Gastroesophageal sphincter (tissue), 4 donors: Measurements from ENCODE around the gene RARRES2. TPM values are rescaled to one million over a fixed set of nuclear protein-coding genes. Genes with fewer than 3 reads are reported as not detected.

ENCODE experiments used
- ATAC-seq: fragments of 150-250 bp; one replicate; pipeline ENCODE4 v1.9.1; 2016; ENCODE audit warnings: mild to moderate bottlenecking, moderate library complexity
- H3K27ac ChIP-seq, 4 donors: fragments of 200-600 bp; sonication (generic) in 3 of 4; 1 replicate in 3 of 4; 2 replicates in 1 of 4; pipeline ENCODE4 v1.5.1; 2016 to 2019
- H3K27me3 ChIP-seq: fragments of 200-600 bp; sonication (generic); one replicate; pipeline ENCODE4 v1.5.1; 2019
- H3K36me3 ChIP-seq, 2 donors: fragments of 200-600 bp; sonication (generic); one replicate each; pipeline ENCODE4 v1.5.1; 2019; ENCODE audit warnings: control low read depth in 1 of 2
- H3K4me1 ChIP-seq, 3 donors: fragments of 200-600 bp; sonication (generic); 1 replicate in 2 of 3; 2 replicates in 1 of 3; pipeline ENCODE4 v1.5.1; 2016 to 2019; ENCODE audit warnings: control low read depth in 2 of 3
- H3K4me3 ChIP-seq, 2 donors: fragments of 200-600 bp; sonication (generic); one replicate each; pipeline ENCODE4 v1.5.1; 2019; ENCODE audit warnings: mild to moderate bottlenecking in 1 of 2, moderate library complexity in 1 of 2
- H3K9me3 ChIP-seq, 3 donors: fragments of 200-600 bp; sonication (generic); one replicate each; pipeline ENCODE4 v1.5.1; 2017 to 2019; ENCODE audit warnings: control low read depth in 2 of 3
- EP300 ChIP-seq: sonication (generic); formaldehyde crosslinking; IDR thresholded peaks from one replicate; pipeline ENCODE4 v1.6.1; 2017; ENCODE audit warnings: antibody characterized with exemption, mild to moderate bottlenecking
- POLR2A ChIP-seq, 2 donors: fragments of 450-650 bp; IDR thresholded peaks; one replicate each; pipeline ENCODE4 v1.6.1; 2017; ENCODE audit warnings: antibody characterized with exemption in 2 of 2, mild to moderate bottlenecking in 2 of 2, moderate library complexity in 1 of 2
- POLR2AphosphoS5 ChIP-seq: sonication (generic); formaldehyde crosslinking; IDR thresholded peaks from one replicate; pipeline ENCODE4 v1.6.1; 2017; ENCODE audit warnings: antibody characterized with exemption
- whole genome bisulfite sequencing, 2 donors: methylation state at CpG; one replicate each; pipeline ENCODE4 v1.1.5; 2018; ENCODE audit warnings: low coverage in 1 of 2; 5-methylcytosine and 5-hydroxymethylcytosine counted together
- total RNA-seq, 4 donors: library from RNA; depleted of rRNA; stranded (reverse); fragments of >200 nt; gene quantifications; one replicate each; pipeline ENCODE4 v1.1.0, GENCODE V29; 2016
- TF ChIP-seq, protein P1 (sequence below), 4 experiments: fragments of 200-600 bp in 2 of 4; fragments of 450-650 bp in 2 of 4; sonication (generic) in 1 of 4; IDR thresholded peaks; one replicate each; pipeline ENCODE4 v1.5.1; 2017 to 2019; ENCODE audit warnings: antibody characterized with exemption in 4 of 4, mild to moderate bottlenecking in 2 of 4, moderate library complexity in 2 of 4

RARRES2 gene
- total RNA-seq, 4 donors from 2014 or later = 152 to 341 (median 157) TPM

GRCh38 chr7:150373049-150373801 lies 31.8 kb upstream of the RARRES2 start:
- TF ChIP-seq, protein P1, sequence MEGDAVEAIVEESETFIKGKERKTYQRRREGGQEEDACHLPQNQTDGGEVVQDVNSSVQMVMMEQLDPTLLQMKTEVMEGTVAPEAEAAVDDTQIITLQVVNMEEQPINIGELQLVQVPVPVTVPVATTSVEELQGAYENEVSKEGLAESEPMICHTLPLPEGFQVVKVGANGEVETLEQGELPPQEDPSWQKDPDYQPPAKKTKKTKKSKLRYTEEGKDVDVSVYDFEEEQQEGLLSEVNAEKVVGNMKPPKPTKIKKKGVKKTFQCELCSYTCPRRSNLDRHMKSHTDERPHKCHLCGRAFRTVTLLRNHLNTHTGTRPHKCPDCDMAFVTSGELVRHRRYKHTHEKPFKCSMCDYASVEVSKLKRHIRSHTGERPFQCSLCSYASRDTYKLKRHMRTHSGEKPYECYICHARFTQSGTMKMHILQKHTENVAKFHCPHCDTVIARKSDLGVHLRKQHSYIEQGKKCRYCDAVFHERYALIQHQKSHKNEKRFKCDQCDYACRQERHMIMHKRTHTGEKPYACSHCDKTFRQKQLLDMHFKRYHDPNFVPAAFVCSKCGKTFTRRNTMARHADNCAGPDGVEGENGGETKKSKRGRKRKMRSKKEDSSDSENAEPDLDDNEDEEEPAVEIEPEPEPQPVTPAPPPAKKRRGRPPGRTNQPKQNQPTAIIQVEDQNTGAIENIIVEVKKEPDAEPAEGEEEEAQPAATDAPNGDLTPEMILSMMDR (IDR thresholded peaks at IDR 0.05) = no peak
- TF ChIP-seq POLR2AphosphoS5 (no peak), POLR2A (IDR thresholded peaks at IDR 0.05) (no peak), EP300 (no peak)
- ATAC-seq = no peak
- Histone ChIP-seq H3K4me3 (no peak overlapping the region), H3K27ac (peak overlapping the region in 2 of 4 donors; percentile 26 to 35), H3K27me3 (no peaks in the 10 kb centered on the region), H3K36me3 (peaks cover 0 to 52% of the 10 kb centered on the region in 2 donors), H3K4me1 (peaks cover 0 to 60% (median 18%) of the 10 kb centered on the region in 3 donors), H3K9me3 (no peaks in the 10 kb centered on the region)
- WGBS, 2 donors = 80 to 82% methylated on average over 7 to 8 of the region's 21 CpGs

- H3K27ac ChIP-seq = peak overlapping the region in 2 of 4 donors; percentile 26 to 35
- no peak overlapping the region for H3K4me3 ChIP-seq
- H3K4me1 ChIP-seq = peaks cover 0 to 60% (median 16%) of the 10 kb centered on the region in 3 donors
- no peak for ATAC-seq
- no peaks in the 10 kb centered on the region for H3K9me3 ChIP-seq
- TF ChIP-seq, protein P1 (IDR thresholded peaks at IDR 0.05) = no peak
- TF ChIP-seq POLR2A (IDR thresholded peaks at IDR 0.05) = no peak
- no peak for TF ChIP-seq EP300
- no peak for TF ChIP-seq POLR2AphosphoS5
- 43 to 60% methylated on average over 1 to 3 of the region's 79 CpGs for WGBS, 2 donors
- H3K36me3 ChIP-seq = peaks cover 0 to 52% of the 10 kb centered on the region in 2 donors
- H3K27me3 ChIP-seq = no peaks in the 10 kb centered on the region
Observed at GRCh38 chr7:150372271-150373048, 31.0 kb upstream of the RARRES2 start.

DNA sequence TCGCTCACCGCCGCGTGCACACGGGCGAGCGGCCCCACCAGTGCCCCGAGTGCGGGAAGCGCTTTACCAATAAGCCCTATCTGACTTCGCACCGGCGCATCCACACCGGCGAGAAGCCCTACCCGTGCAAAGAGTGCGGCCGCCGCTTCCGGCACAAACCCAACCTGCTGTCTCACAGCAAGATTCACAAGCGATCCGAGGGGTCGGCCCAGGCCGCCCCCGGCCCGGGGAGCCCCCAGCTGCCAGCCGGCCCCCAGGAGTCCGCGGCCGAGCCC lies 30.5 kb upstream of the RARRES2 start:
- WGBS, 2 donors = 94% methylated on average over 7 of the region's 30 CpGs; no CpG with 5 or more reads in 1 of the 2 donors
- peaks cover 0 to 52% of the 10 kb centered on the region in 2 donors for H3K36me3 ChIP-seq

GRCh38 chr7:150371131-150371995 lies 29.9 kb upstream of the RARRES2 start:
- 66 to 80% methylated on average over 5 to 6 of the region's 48 CpGs for WGBS, 2 donors
- ATAC-seq = no peak
- no peaks in the 10 kb centered on the region for H3K9me3 ChIP-seq
- no peaks in the 10 kb centered on the region for H3K27me3 ChIP-seq
- H3K4me1 ChIP-seq = peaks cover 0 to 59% (median 16%) of the 10 kb centered on the region in 3 donors
- H3K36me3 ChIP-seq = peaks cover 0 to 52% of the 10 kb centered on the region in 2 donors
- peak overlapping the region in 3 of 4 donors; percentile 44 to 95 (median 94) for H3K27ac ChIP-seq
- TF ChIP-seq EP300 (no peak), POLR2A (IDR thresholded peaks at IDR 0.05) (no peak)
- TF ChIP-seq, protein P1 (IDR thresholded peaks at IDR 0.05) = no peak
- H3K4me3 ChIP-seq = no peak overlapping the region

More for the DNA sequence above, 30.5 kb upstream of the RARRES2 start:
- TF ChIP-seq, protein P1 (IDR thresholded peaks at IDR 0.05) = no peak
- TF ChIP-seq POLR2AphosphoS5 (no peak), POLR2A (IDR thresholded peaks at IDR 0.05) (no peak), EP300 (no peak)
- H3K9me3 ChIP-seq = no peaks in the 10 kb centered on the region
- no peak for ATAC-seq
- H3K27ac ChIP-seq = peak overlapping the region in 1 of 4 donors; percentile 26
- no peaks in the 10 kb centered on the region for H3K27me3 ChIP-seq
- peaks cover 0 to 59% (median 16%) of the 10 kb centered on the region in 3 donors for H3K4me1 ChIP-seq
- H3K4me3 ChIP-seq = no peak overlapping the region
